Neural cell (in vitro differentiated cells): ENCODE measurements around the gene MDP1. TPM values are rescaled to one million over a fixed set of nuclear protein-coding genes. Genes with fewer than 3 reads are reported as not detected.

Source experiments
- H2AFZ ChIP-seq: fragments of 200-600, 300-800 bp; sonication (generic), shearing (Covaris generic); 2 replicates; pipeline ENCODE4 v1.6.0; 2014; ENCODE audit warnings: low read depth, mild to moderate bottlenecking, antibody characterized with exemption, low read length, moderate library complexity
- H3F3A ChIP-seq: fragments of 200-600 bp; shearing (Covaris generic); 2 replicates; pipeline ENCODE4 v1.6.1; 2016; ENCODE audit warnings: mild to moderate bottlenecking, moderate library complexity, mixed read lengths, antibody characterized with exemption, low read length; ENCODE audit not compliant: insufficient read depth, poor library complexity, severe bottlenecking
- H3K27ac ChIP-seq: fragments of 200-600, 300-800 bp; sonication (generic), shearing (Covaris generic); 2 replicates; pipeline ENCODE4 v1.5.1; 2014; ENCODE audit warnings: mild to moderate bottlenecking, low read length, moderate library complexity
- H3K27me3 ChIP-seq: fragments of 300-800, 200-600 bp; sonication (generic), shearing (Covaris generic); 2 replicates; pipeline ENCODE4 v1.6.0; 2014; ENCODE audit warnings: mild to moderate bottlenecking, low read depth, low read length, moderate library complexity; ENCODE audit not compliant: insufficient read depth
- H3K36me3 ChIP-seq: fragments of 300-800, 200-600 bp; sonication (generic), shearing (Covaris generic); 2 replicates; pipeline ENCODE4 v1.5.1; 2014; ENCODE audit warnings: mild to moderate bottlenecking, antibody characterized with exemption, low read length, moderate library complexity; ENCODE audit not compliant: insufficient read depth
- H3K4me2 ChIP-seq: fragments of 300-800, 200-600 bp; sonication (generic), shearing (Covaris generic); 2 replicates; pipeline ENCODE4 v1.6.0; 2014; ENCODE audit warnings: mild to moderate bottlenecking, low read length
- H3K4me3 ChIP-seq: fragments of 300-800, 200-600 bp; sonication (generic), shearing (Covaris generic); 2 replicates; pipeline ENCODE4 v1.5.1; 2014; ENCODE audit warnings: mild to moderate bottlenecking, low read length, moderate library complexity
- H3K79me2 ChIP-seq: fragments of 200-600 bp; shearing (Covaris generic); replicated peaks from 2 replicates; pipeline ENCODE4 v1.6.0; 2014; ENCODE audit warnings: mild to moderate bottlenecking, low read length, moderate library complexity; ENCODE audit not compliant: insufficient read depth
- H3K9ac ChIP-seq: fragments of 300-800, 200-600 bp; sonication (generic), shearing (Covaris generic); 2 replicates; pipeline ENCODE4 v1.6.1; 2016; ENCODE audit warnings: mild to moderate bottlenecking, low read length, mixed read lengths
- H3K9me2 ChIP-seq: fragments of 200-600 bp; shearing (Covaris generic); 2 replicates; pipeline ENCODE4 v1.6.1; 2016; ENCODE audit warnings: mild to moderate bottlenecking, low read length, mixed read lengths; ENCODE audit not compliant: insufficient read depth
- H3K9me3 ChIP-seq: fragments of 200-600, 300-800 bp; sonication (generic), shearing (Covaris generic); 2 replicates; pipeline ENCODE4 v1.6.1; 2016; ENCODE audit warnings: mild to moderate bottlenecking, mixed run types, low read length, moderate library complexity, mixed read lengths
- H4K20me1 ChIP-seq: fragments of 200-600 bp; shearing (Covaris generic); 2 replicates; pipeline ENCODE4 v1.6.1; 2016; ENCODE audit warnings: mild to moderate bottlenecking, mixed run types; ENCODE audit not compliant: insufficient read depth
- EP300 ChIP-seq: fragments of 450-650 bp; conservative IDR thresholded peaks from 2 replicates; pipeline ENCODE4 v1.6.1; 2014; ENCODE audit warnings: antibody characterized with exemption, mild to moderate bottlenecking, moderate library complexity; ENCODE audit not compliant: poor library complexity, severe bottlenecking
- EZH2 ChIP-seq: fragments of 200-600, 300-800 bp; shearing (Covaris generic), sonication (generic); IDR thresholded peaks from 2 replicates; pipeline ENCODE4 v1.6.1; 2014; ENCODE audit warnings: antibody characterized with exemption, low read length, borderline replicate concordance, mild to moderate bottlenecking; ENCODE audit not compliant: insufficient read depth, poor library complexity, severe bottlenecking
- MXI1 ChIP-seq: fragments of 450-650 bp; conservative IDR thresholded peaks from 2 replicates; pipeline ENCODE4 v1.6.1; 2014; ENCODE audit warnings: antibody characterized with exemption, mild to moderate bottlenecking; ENCODE audit not compliant: poor library complexity, severe bottlenecking
- POLR2AphosphoS5 ChIP-seq: IDR thresholded peaks from 2 replicates; pipeline ENCODE4 v1.6.1; 2012
- RAD21 ChIP-seq: fragments of 450-650 bp; conservative IDR thresholded peaks from 2 replicates; pipeline ENCODE4 v1.6.1; 2014; ENCODE audit warnings: antibody characterized with exemption, mild to moderate bottlenecking, moderate library complexity
- TAF1 ChIP-seq: IDR thresholded peaks from 2 replicates; pipeline ENCODE4 v1.6.1; 2012; ENCODE audit warnings: low read depth
- polyA plus RNA-seq: library from polyadenylated mRNA; depleted of rRNA; stranded (reverse); fragments of >200 nt; gene quantifications from 2 replicates; pipeline ENCODE4 v1.2.3, GENCODE V29; 2014
- TF ChIP-seq, protein P1 (sequence below): IDR thresholded peaks from 2 replicates; pipeline ENCODE4 v1.6.1; 2012; ENCODE audit warnings: borderline replicate concordance
- TF ChIP-seq, protein P2 (sequence below): fragments of 450-650 bp; IDR thresholded peaks from 2 replicates; pipeline ENCODE4 v1.5.1; 2014; ENCODE audit warnings: antibody characterized with exemption, mild to moderate bottlenecking, moderate library complexity; ENCODE audit not compliant: poor library complexity, severe bottlenecking

The MDP1 gene
- polyA plus RNA-seq, 1 donor from 2014 or later: 94.2 TPM

DNA sequence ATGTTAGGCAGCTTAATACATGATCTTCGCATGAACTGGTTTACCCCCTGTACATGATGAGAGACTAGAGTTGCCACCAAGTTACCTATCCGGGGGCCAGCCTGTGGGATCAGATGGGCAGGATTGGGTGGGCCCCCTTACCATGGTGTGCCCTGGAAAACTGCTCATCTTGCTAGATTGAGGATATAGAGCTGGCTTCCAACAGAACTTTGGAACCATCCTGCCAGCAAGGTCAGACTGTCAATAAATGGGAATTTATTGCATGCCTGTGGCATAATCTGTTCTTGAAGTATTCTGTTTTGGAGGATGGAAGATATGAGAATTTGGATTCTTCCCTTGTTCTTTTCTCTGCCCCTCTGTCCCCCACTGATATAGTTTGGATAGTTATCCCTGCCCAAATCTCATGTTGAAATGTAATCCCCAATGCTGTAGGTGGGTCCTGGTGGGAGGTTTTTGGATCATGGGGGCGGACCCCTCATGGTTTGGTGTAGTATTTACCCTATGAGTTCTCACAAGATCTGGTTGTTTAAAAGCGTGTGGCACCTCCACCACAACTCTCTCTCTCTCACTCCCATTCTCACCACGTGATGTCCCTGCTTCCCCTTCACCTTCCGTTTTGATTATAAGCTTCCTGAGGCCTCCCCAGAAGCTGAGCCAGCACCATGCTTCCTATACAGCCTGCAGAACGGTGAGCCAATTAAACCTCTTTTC lies 16.9 kb downstream of the MDP1 start:
- no peaks in the 10 kb centered on the region for H3K79me2 ChIP-seq
- H4K20me1 ChIP-seq: no peaks in the 10 kb centered on the region
- H3F3A ChIP-seq: no peaks in the 10 kb centered on the region
- no peaks in the 10 kb centered on the region for H3K27me3 ChIP-seq
- H2AFZ ChIP-seq: no peak overlapping the region
- H3K4me2 ChIP-seq: no peak overlapping the region
- no peaks in the 10 kb centered on the region for H3K36me3 ChIP-seq
- no peak overlapping the region for H3K9ac ChIP-seq
- H3K4me3 ChIP-seq: no peak overlapping the region
- H3K27ac ChIP-seq: no peak overlapping the region
- TF ChIP-seq EZH2: no peak
- TF ChIP-seq POLR2AphosphoS5: no peak
- no peak for TF ChIP-seq RAD21
- TF ChIP-seq, protein P1, sequence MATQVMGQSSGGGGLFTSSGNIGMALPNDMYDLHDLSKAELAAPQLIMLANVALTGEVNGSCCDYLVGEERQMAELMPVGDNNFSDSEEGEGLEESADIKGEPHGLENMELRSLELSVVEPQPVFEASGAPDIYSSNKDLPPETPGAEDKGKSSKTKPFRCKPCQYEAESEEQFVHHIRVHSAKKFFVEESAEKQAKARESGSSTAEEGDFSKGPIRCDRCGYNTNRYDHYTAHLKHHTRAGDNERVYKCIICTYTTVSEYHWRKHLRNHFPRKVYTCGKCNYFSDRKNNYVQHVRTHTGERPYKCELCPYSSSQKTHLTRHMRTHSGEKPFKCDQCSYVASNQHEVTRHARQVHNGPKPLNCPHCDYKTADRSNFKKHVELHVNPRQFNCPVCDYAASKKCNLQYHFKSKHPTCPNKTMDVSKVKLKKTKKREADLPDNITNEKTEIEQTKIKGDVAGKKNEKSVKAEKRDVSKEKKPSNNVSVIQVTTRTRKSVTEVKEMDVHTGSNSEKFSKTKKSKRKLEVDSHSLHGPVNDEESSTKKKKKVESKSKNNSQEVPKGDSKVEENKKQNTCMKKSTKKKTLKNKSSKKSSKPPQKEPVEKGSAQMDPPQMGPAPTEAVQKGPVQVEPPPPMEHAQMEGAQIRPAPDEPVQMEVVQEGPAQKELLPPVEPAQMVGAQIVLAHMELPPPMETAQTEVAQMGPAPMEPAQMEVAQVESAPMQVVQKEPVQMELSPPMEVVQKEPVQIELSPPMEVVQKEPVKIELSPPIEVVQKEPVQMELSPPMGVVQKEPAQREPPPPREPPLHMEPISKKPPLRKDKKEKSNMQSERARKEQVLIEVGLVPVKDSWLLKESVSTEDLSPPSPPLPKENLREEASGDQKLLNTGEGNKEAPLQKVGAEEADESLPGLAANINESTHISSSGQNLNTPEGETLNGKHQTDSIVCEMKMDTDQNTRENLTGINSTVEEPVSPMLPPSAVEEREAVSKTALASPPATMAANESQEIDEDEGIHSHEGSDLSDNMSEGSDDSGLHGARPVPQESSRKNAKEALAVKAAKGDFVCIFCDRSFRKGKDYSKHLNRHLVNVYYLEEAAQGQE: no peak
- TF ChIP-seq MXI1: no peak
- H3K9me2 ChIP-seq: no peaks in the 10 kb centered on the region
- no peaks in the 10 kb centered on the region for H3K9me3 ChIP-seq

- Histone ChIP-seq H3K9me2 (no peaks in the 10 kb centered on the region), H3K4me3 (peak overlapping the region; percentile 92), H4K20me1 (no peaks in the 10 kb centered on the region), H3K27ac (no peak overlapping the region), H3K27me3 (no peaks in the 10 kb centered on the region), H3K79me2 (peaks cover under 1% of the 10 kb centered on the region), H3K4me2 (no peak overlapping the region), H3F3A (no peaks in the 10 kb centered on the region), H3K36me3 (no peaks in the 10 kb centered on the region), H3K9me3 (no peaks in the 10 kb centered on the region), H2AFZ (no peak overlapping the region), H3K9ac (no peak overlapping the region)
- no peak for TF ChIP-seq TAF1
- TF ChIP-seq, protein P2, sequence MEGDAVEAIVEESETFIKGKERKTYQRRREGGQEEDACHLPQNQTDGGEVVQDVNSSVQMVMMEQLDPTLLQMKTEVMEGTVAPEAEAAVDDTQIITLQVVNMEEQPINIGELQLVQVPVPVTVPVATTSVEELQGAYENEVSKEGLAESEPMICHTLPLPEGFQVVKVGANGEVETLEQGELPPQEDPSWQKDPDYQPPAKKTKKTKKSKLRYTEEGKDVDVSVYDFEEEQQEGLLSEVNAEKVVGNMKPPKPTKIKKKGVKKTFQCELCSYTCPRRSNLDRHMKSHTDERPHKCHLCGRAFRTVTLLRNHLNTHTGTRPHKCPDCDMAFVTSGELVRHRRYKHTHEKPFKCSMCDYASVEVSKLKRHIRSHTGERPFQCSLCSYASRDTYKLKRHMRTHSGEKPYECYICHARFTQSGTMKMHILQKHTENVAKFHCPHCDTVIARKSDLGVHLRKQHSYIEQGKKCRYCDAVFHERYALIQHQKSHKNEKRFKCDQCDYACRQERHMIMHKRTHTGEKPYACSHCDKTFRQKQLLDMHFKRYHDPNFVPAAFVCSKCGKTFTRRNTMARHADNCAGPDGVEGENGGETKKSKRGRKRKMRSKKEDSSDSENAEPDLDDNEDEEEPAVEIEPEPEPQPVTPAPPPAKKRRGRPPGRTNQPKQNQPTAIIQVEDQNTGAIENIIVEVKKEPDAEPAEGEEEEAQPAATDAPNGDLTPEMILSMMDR: no peak
- no peak for TF ChIP-seq MXI1
- TF ChIP-seq EP300: no peak
These were observed 18.8 kb downstream of the MDP1 start for GRCh38 chr14:24197056-24197450.
